ENCODE results near the gene PEX11G. TPM values are rescaled to one million over a fixed set of nuclear protein-coding genes. Genes with fewer than 3 reads are reported as not detected.

PEX11G gene
- total and polyA plus RNA-seq, 4 experiments from 2014 or later = 0.64 to 1.7 (median 0.68) TPM

GRCh38 chr19:7461841-7462629 lies 26.8 kb downstream of the PEX11G start:
- H3K4me1 ChIP-seq (ENCODE audit: insufficient read depth, low read length) = no peaks in the 10 kb centered on the region
- ChIA-PET POLR2A (ENCODE audit: partially characterized antibody) (interaction anchor here (1.3 kb wide), 1 partner anchor 113 kb away, joined by 3 read pairs; the partner anchor contains the start of gene ARHGEF18), CTCF (ENCODE audit: partially characterized antibody) (no interaction called here)
- intact Hi-C loops (cut with micrococcal nuclease) = no loop called here
- no peak for DNase-seq
- peak overlapping the region in 2 of 7 donors; percentile 4 to 78 for H3K27ac Mint-ChIP-seq
- H3K4me1 Mint-ChIP-seq = no peaks in the 10 kb centered on the region
- H3K9me3 Mint-ChIP-seq = peaks cover 0 to 2% (median 0%) of the 10 kb centered on the region in 8 donors
- no peak overlapping the region for H3K27ac ChIP-seq (ENCODE audit: low read depth, low read length)
- peaks cover 85% of the 10 kb centered on the region for H3K36me3 ChIP-seq (ENCODE audit: insufficient read depth, low read length)
- H3K36me3 Mint-ChIP-seq = peaks cover 38 to 48% of the 10 kb centered on the region in 2 donors
- no peak overlapping the region for H3K4me3 ChIP-seq (ENCODE audit: low read length in 2 of 2)
- no peaks in the 10 kb centered on the region for H3K9me3 ChIP-seq (ENCODE audit: control insufficient read depth in 1 of 2, low read length in 2 of 2)
- no peak overlapping the region for H3K4me3 Mint-ChIP-seq
- no peaks in the 10 kb centered on the region for H3K27me3 Mint-ChIP-seq
- H3K27me3 ChIP-seq (ENCODE audit: insufficient read depth, low read length) = no peaks in the 10 kb centered on the region

GRCh38 chr19:7460562-7460966 lies 28.3 kb downstream of the PEX11G start:
- peaks cover 93% of the 10 kb centered on the region for H3K36me3 ChIP-seq (ENCODE audit: insufficient read depth, low read length)
- H3K9me3 ChIP-seq (ENCODE audit: control insufficient read depth in 1 of 2, low read length in 2 of 2) = no peaks in the 10 kb centered on the region
- Mint-ChIP-seq H3K9me3 (peaks cover 0 to 2% (median 0%) of the 10 kb centered on the region in 8 donors), H3K4me1 (peaks cover 0 to 6% (median under 1%) of the 10 kb centered on the region in 4 donors), H3K4me3 (no peak overlapping the region), H3K27ac (no peak overlapping the region), H3K27me3 (no peaks in the 10 kb centered on the region), H3K36me3 (peaks cover 50 to 61% of the 10 kb centered on the region in 2 donors)
- ChIA-PET POLR2A (ENCODE audit: partially characterized antibody) (no interaction called here), CTCF (ENCODE audit: partially characterized antibody) (no interaction called here)
- intact Hi-C loops (cut with micrococcal nuclease) = no loop called here
- no peaks in the 10 kb centered on the region for H3K4me1 ChIP-seq (ENCODE audit: insufficient read depth, low read length)
- no peaks in the 10 kb centered on the region for H3K27me3 ChIP-seq (ENCODE audit: insufficient read depth, low read length)
- H3K4me3 ChIP-seq (ENCODE audit: low read length in 2 of 2) = no peak overlapping the region
- no peak for DNase-seq
- no peak overlapping the region for H3K27ac ChIP-seq (ENCODE audit: low read depth, low read length)

- Histone ChIP-seq H3K4me1 (ENCODE audit: insufficient read depth, low read length) (no peaks in the 10 kb centered on the region), H3K36me3 (ENCODE audit: insufficient read depth, low read length) (peaks cover 93% of the 10 kb centered on the region), H3K27ac (ENCODE audit: low read depth, low read length) (no peak overlapping the region), H3K9me3 (ENCODE audit: control insufficient read depth in 1 of 2, low read length in 2 of 2) (no peaks in the 10 kb centered on the region), H3K4me3 (ENCODE audit: low read length in 2 of 2) (no peak overlapping the region), H3K27me3 (ENCODE audit: insufficient read depth, low read length) (no peaks in the 10 kb centered on the region)
- peak overlapping the region in 2 of 7 donors; percentile 29 to 41 for H3K27ac Mint-ChIP-seq
- DNase-seq = no peak
- no peak overlapping the region for H3K4me3 Mint-ChIP-seq
- ChIA-PET CTCF (ENCODE audit: partially characterized antibody) (no interaction called here), POLR2A (ENCODE audit: partially characterized antibody) (no interaction called here)
- H3K27me3 Mint-ChIP-seq = no peaks in the 10 kb centered on the region
- intact Hi-C loops (cut with micrococcal nuclease) = no loop called here
- H3K9me3 Mint-ChIP-seq = peaks cover 0 to 4% (median 0%) of the 10 kb centered on the region in 8 donors
- peaks cover 0 to 13% (median 6%) of the 10 kb centered on the region in 4 donors for H3K4me1 Mint-ChIP-seq
- peaks cover 55 to 67% of the 10 kb centered on the region in 2 donors for H3K36me3 Mint-ChIP-seq
Measured at GRCh38 chr19:7459773-7460172, 29.1 kb downstream of the PEX11G start.

GRCh38 chr19:7458675-7459074 lies 30.2 kb downstream of the PEX11G start:
- Mint-ChIP-seq H3K4me1 (peaks cover 0 to 24% (median 7%) of the 10 kb centered on the region in 4 donors), H3K4me3 (no peak overlapping the region), H3K27me3 (no peaks in the 10 kb centered on the region), H3K9me3 (peaks cover 0 to 4% (median 0%) of the 10 kb centered on the region in 8 donors), H3K27ac (no peak overlapping the region), H3K36me3 (peaks cover 59 to 73% of the 10 kb centered on the region in 2 donors)
- POLR2A ChIA-PET (ENCODE audit: partially characterized antibody) = interaction anchor here (1.3 kb wide), 1 partner anchor 9 kb away, joined by 3 read pairs; no protein-coding TSS in a partner anchor
- H3K9me3 ChIP-seq (ENCODE audit: control insufficient read depth in 1 of 2, low read length in 2 of 2) = no peaks in the 10 kb centered on the region
- DNase-seq = no peak
- no peaks in the 10 kb centered on the region for H3K4me1 ChIP-seq (ENCODE audit: insufficient read depth, low read length)
- no peak overlapping the region for H3K27ac ChIP-seq (ENCODE audit: low read depth, low read length)
- peaks cover 96% of the 10 kb centered on the region for H3K36me3 ChIP-seq (ENCODE audit: insufficient read depth, low read length)
- H3K4me3 ChIP-seq (ENCODE audit: low read length in 2 of 2) = no peak overlapping the region
- no peaks in the 10 kb centered on the region for H3K27me3 ChIP-seq (ENCODE audit: insufficient read depth, low read length)
- CTCF ChIA-PET (ENCODE audit: partially characterized antibody) = no interaction called here
- intact Hi-C loops (cut with micrococcal nuclease) = no loop called here

GRCh38 chr19:7456964-7457541 lies 31.8 kb downstream of the PEX11G start:
- H3K36me3 Mint-ChIP-seq = peaks cover 64 to 74% of the 10 kb centered on the region in 2 donors
- Histone ChIP-seq H3K4me1 (ENCODE audit: insufficient read depth, low read length) (no peaks in the 10 kb centered on the region), H3K27me3 (ENCODE audit: insufficient read depth, low read length) (no peaks in the 10 kb centered on the region), H3K9me3 (ENCODE audit: control insufficient read depth in 1 of 2, low read length in 2 of 2) (no peaks in the 10 kb centered on the region), H3K36me3 (ENCODE audit: insufficient read depth, low read length) (peaks cover 90% of the 10 kb centered on the region), H3K27ac (ENCODE audit: low read depth, low read length) (no peak overlapping the region), H3K4me3 (ENCODE audit: low read length in 2 of 2) (no peak overlapping the region)
- CTCF ChIA-PET (ENCODE audit: partially characterized antibody) = no interaction called here
- peak overlapping the region in 1 of 7 donors; percentile 29 for H3K27ac Mint-ChIP-seq
- H3K4me1 Mint-ChIP-seq = peaks cover 4 to 32% (median 12%) of the 10 kb centered on the region in 4 donors
- POLR2A ChIA-PET (ENCODE audit: partially characterized antibody) = interaction anchor here (1.3 kb wide), 1 partner anchor 11 kb away, joined by 3 read pairs; no protein-coding TSS in a partner anchor
- no peaks in the 10 kb centered on the region for H3K27me3 Mint-ChIP-seq
- H3K4me3 Mint-ChIP-seq = no peak overlapping the region
- H3K9me3 Mint-ChIP-seq = peaks cover 0 to 4% (median 0%) of the 10 kb centered on the region in 8 donors
- DNase-seq = no peak
- intact Hi-C loops (cut with micrococcal nuclease) = no loop called here

GRCh38 chr19:7455600-7456296 lies 33.1 kb downstream of the PEX11G start:
- Histone ChIP-seq H3K27ac (ENCODE audit: low read depth, low read length) (no peak overlapping the region), H3K27me3 (ENCODE audit: insufficient read depth, low read length) (no peaks in the 10 kb centered on the region), H3K4me1 (ENCODE audit: insufficient read depth, low read length) (no peaks in the 10 kb centered on the region), H3K9me3 (ENCODE audit: control insufficient read depth in 1 of 2, low read length in 2 of 2) (no peaks in the 10 kb centered on the region), H3K4me3 (ENCODE audit: low read length in 2 of 2) (no peak overlapping the region), H3K36me3 (ENCODE audit: insufficient read depth, low read length) (peaks cover 86% of the 10 kb centered on the region)
- peak overlapping the region in 1 of 7 donors; percentile 71 for H3K27ac Mint-ChIP-seq
- H3K9me3 Mint-ChIP-seq = peaks cover 0 to 6% (median 0%) of the 10 kb centered on the region in 8 donors
- CTCF ChIA-PET (ENCODE audit: partially characterized antibody) = no interaction called here
- H3K36me3 Mint-ChIP-seq = peaks cover 65 to 77% of the 10 kb centered on the region in 2 donors
- DNase-seq = no peak
- H3K27me3 Mint-ChIP-seq = no peaks in the 10 kb centered on the region
- H3K4me3 Mint-ChIP-seq = peak overlapping the region in 4 of 8 donors; percentile 39 to 63 (median 59)
- peaks cover 6 to 41% (median 15%) of the 10 kb centered on the region in 4 donors for H3K4me1 Mint-ChIP-seq
- intact Hi-C loops (cut with micrococcal nuclease) = no loop called here
- POLR2A ChIA-PET (ENCODE audit: partially characterized antibody) = interaction anchor here (2.0 kb wide), 1 partner anchor 11 kb away, joined by 4 read pairs; no protein-coding TSS in a partner anchor

GRCh38 chr19:7454998-7455397 lies 33.8 kb downstream of the PEX11G start:
- CTCF ChIA-PET (ENCODE audit: partially characterized antibody) = no interaction called here
- peaks cover 14 to 48% (median 19%) of the 10 kb centered on the region in 4 donors for H3K4me1 Mint-ChIP-seq

More at GRCh38 chr19:7454998-7455397, 33.8 kb downstream of the PEX11G start:
- Histone ChIP-seq H3K27ac (ENCODE audit: low read depth, low read length) (no peak overlapping the region), H3K9me3 (ENCODE audit: control insufficient read depth in 1 of 2, low read length in 2 of 2) (no peaks in the 10 kb centered on the region), H3K36me3 (ENCODE audit: insufficient read depth, low read length) (peaks cover 80% of the 10 kb centered on the region), H3K4me3 (ENCODE audit: low read length in 2 of 2) (no peak overlapping the region), H3K27me3 (ENCODE audit: insufficient read depth, low read length) (no peaks in the 10 kb centered on the region), H3K4me1 (ENCODE audit: insufficient read depth, low read length) (no peaks in the 10 kb centered on the region)
- DNase-seq = no peak
- POLR2A ChIA-PET (ENCODE audit: partially characterized antibody) = interaction anchor here (2.0 kb wide), 1 partner anchor 11 kb away, joined by 4 read pairs; no protein-coding TSS in a partner anchor
- intact Hi-C loops (cut with micrococcal nuclease) = no loop called here
- peaks cover 67 to 80% of the 10 kb centered on the region in 2 donors for H3K36me3 Mint-ChIP-seq
- no peaks in the 10 kb centered on the region for H3K27me3 Mint-ChIP-seq
- H3K9me3 Mint-ChIP-seq = peaks cover 0 to 9% (median 0%) of the 10 kb centered on the region in 8 donors
- no peak overlapping the region for H3K27ac Mint-ChIP-seq
- H3K4me3 Mint-ChIP-seq = no peak overlapping the region
